Measurements from ENCODE around the gene G6PC1.

G6PC1 gene

GRCh38 chr17:42950044-42950783 lies 49.6 kb downstream of the G6PC1 start:
- no peak for DNase-seq

All from stimulated activated naive CD4-positive, alpha-beta T cell (primary cell).